HG02884 (cell line): ENCODE results near the gene COA3.

Experiments
- ATAC-seq: cut with Tn5 transposase; IDR thresholded peaks from one replicate; pipeline ENCODE4 v1.9.1; 2021; ENCODE audit warnings: mild to moderate bottlenecking, moderate library complexity; ENCODE audit not compliant: unreplicated experiment

The COA3 gene, protein sequence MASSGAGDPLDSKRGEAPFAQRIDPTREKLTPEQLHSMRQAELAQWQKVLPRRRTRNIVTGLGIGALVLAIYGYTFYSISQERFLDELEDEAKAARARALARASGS

DNA sequence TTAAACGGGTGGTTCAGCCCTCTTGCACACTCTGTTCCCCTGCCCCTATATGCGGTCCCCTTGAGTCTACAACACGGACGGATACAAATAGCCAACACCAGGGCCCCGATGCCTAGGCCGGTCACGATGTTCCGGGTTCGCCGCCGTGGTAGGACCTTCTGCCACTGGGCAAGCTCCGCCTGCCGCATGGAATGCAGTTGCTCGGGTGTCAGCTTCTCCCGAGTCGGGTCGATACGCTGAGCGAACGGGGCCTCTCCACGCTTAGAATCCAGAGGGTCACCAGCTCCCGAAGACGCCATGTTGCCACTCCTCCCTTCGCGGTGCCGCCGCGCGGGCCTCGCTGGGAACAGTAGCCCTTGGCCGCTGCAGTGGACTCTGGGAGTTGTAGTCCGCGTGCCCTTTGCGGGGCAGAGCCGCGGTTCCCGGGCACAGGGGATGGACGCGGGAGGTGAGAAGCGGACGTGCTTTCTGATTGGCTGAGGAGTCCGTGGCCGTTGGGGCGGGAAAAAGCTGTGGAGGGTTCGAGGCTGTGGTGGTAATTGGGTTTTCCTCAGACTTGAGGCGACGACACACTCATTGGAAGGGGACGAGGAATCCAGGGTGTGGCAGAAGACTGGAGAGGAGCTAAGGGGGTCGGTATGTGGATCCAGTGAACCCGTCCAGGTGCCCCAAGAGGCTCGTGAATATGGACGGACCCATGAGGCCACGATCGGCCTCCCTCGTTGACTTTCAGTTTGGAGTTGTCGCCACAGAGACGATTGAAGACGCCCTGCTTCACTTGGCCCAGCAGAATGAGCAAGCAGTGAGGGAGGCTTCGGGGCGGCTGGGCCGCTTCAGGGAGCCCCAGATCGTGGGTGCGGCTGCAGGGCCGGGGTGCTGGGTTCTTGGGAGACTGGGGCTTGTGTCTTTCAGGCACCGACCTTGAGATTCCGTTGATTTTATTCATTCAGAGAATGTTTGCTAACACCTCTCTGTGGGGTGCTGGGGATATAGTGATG lies at the start of gene COA3, which contains the start of gene CNTD1:
Gene COA3 (minus strand): TSS at position 322 of the 998 bp plus-strand sequence. CDS start 23 bp downstream, at position 299.
Gene CNTD1 (plus strand): TSS at position 479 of the 998 bp plus-strand sequence. CDS start 207 bp downstream, at position 686.
- ATAC-seq, result no peak

DNA sequence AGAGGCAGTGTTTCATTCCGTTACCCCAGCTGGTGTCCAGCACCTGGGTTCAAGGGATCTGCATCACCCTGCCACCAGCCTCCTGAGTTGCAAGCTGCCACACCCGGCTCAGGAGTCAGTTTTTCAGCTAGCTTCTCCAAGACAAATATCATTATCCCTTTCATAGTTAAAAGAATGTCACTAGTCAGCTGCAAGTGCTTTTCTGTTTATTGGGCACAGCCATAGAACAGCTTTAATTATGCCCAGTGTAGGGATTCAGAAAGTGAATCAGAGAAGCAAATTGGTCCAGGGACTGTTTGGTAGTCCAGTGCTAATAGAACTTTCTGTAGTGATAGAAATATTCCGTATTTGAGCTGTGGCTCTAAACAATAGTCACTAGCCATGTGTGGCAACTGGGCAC lies 49.6 kb upstream of the COA3 start:
- no peak for ATAC-seq

DNA sequence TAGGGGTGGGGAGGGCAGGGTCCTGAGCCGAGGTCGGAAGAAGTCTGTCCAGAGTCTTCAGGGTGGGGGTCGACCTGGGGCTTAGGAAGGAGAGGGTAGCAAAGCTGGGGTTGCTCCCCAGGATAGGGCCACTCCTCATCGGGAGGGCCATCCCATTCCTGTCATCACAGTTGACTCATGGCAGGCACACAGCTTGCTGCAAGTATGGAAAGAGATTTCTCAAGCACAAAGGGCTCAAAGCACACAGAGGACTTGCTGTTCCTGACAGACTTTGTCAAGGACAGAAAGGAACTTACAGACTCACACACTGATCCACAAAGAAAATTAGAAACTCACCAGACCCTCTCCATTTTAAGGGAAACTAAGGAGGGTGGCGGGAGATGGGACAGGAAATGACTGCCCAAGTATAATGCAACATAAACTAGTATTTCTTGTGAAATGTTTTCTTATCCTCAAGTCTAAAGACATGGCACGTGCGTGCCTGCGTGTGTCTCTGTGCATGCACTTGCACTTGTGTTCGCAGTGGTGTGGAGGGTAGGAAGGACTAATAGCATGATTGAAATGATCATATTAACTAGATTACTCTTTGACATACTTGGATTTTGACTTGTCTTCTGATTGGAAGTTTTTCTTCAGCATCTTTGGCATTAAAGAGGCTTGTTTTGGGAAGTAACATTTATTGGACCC lies 48.2 kb upstream of the COA3 start:
- no peak for ATAC-seq

DNA sequence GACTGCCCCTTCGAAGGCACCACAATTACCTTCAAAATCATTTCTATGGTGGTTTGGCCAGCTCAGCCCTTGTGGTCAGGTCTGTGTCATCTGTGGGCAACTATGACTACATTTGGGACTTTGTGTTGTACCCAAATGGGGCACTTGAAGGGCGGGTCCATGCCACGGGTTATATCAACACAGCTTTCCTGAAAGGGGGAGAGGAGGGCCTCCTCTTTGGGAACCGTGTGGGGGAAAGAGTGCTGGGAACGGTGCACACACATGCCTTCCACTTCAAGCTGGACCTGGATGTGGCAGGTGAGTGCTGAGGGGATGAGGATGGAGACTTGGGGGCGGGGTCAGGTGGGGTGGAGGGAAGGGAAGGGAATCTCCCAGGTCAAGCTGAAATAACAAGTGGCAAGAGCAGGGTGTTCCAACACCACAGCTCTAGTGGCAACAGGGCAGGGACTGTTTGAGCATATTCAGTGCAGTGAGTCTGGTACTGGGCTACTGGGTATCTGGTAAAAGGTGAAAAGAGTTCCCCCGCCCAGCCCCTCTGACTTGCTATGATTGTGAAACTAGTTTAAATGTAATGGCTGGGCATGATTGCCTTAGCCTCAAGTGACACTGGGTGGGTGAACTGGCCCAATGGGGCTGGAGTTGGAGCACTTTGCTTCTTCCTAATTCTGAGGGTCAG lies 47.6 kb upstream of the COA3 start:
- no peak for ATAC-seq

DNA sequence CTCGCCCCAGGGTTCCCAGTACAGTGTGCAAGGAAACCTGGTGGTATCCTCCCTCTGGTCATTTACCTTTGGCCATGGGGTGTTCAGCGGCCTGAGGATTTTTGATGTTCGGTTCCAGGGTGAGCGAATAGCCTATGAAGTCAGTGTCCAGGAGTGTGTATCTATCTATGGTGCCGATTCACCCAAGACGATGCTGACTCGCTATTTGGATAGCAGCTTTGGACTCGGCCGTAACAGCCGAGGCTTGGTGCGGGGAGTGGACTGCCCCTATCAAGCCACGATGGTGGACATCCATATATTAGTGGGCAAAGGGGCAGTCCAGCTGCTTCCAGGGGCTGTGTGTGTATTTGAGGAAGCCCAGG lies 47.0 kb upstream of the COA3 start:
- no peak for ATAC-seq

DNA sequence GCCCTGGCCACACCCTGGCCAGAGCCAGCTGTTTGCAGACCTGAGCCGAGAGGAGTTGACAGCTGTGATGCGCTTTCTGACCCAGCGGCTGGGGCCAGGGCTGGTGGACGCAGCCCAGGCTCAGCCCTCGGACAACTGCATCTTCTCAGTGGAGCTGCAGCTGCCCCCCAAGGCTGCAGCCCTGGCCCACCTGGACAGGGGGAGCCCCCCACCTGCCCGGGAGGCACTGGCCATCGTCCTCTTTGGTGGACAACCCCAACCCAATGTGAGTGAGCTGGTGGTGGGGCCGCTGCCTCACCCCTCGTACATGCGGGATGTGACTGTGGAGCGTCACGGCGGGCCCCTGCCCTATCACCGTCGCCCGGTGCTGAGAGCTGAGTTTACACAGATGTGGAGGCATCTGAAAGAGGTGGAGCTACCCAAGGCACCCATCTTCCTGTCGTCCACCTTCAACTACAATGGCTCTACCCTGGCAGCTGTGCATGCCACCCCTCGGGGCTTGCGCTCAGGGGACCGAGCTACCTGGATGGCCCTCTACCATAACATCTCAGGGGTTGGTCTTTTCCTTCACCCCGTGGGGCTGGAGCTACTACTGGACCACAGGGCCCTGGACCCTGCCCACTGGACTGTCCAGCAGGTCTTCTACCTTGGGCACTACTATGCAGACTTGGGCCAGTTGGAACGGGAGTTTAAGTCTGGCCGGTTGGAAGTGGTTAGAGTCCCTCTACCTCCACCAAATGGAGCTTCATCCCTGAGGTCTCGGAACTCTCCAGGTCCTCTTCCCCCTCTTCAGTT lies 46.5 kb upstream of the COA3 start:
- ATAC-seq, result no peak

DNA sequence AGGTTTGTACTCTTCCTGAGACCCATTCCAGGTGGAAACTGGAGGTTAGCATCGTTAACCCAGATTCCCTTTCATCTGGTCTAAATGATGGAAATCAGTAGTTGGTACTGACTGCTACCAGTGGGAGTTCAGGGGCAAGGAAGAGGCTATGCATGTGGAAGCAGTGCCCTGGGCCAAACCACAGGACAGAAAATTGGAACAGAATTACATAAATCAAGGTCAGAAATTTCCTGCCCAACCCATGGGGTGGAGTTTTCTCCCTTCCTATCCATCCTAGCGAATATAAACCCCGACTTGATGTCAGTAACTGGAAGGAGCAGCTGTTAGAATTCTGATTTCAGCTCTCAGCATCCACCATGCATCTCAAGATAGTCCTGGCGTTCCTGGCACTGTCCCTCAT lies 45.8 kb upstream of the COA3 start, which contains the start of gene AOC2:
Gene AOC2 (plus strand): TSS at position 310 of the 400 bp plus-strand sequence. CDS start 47 bp downstream, at position 357.
- ATAC-seq, result no peak

DNA sequence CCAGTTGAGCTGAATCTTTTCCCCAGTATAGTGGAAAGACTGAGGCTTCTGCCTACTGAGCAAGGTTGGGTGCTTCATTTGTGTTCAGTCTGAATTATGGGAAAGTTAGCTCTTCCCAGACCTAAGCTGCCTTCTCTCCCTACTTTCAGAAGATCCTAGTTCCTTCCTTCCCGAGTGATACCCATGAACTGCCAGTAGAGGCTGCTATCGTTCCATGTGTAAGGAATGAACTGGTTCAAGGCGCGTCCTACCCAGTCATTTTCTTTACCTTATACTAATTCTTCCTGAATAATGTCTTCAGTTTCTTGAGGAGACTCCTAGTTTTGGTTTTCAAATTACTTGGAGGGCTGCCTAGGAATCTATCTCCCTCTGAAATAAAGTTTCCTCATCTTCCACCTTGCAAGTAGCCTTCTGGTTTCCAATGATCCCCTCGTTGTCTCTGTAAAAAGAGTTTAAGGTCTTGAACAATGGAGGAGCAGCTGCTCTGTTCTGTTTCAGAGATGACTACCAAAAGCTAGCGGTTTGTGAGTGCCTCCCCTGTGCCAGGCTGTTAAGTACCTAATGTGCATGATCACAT lies 44.9 kb upstream of the COA3 start:
- no peak for ATAC-seq

DNA sequence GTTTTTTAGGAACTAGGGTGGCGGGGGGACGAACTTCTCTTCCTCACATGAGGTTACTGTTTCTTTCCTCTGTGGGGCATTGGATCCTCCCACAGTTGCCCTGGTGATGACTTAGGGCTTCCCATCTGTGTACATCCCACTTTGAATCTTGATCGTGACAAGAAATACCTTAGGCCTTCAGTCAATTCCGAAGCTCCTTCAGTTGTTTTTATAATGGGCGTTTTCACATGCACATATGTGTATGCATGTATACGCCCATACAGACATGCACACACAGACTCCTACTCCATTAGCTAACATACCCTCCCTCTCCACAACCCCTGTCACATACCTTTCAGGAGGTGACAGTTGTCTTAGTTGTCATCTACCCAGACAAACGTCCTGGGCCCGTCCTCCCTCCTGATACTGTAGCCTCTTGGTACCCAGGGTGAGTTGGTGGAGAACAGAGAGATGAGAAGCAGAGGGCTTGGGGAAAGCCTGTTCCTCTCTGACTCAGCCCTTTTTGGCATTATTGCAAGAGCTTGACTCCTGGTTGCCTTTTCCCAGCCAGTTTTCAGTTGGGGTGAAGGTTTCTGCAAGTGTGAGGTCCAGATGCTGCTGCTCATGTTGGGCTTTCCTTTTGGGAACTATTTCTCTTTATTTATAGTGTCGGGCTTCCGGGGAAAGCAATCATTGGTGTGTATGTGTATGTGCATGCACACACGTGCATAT lies 43.6 kb upstream of the COA3 start:
- no peak for ATAC-seq

DNA sequence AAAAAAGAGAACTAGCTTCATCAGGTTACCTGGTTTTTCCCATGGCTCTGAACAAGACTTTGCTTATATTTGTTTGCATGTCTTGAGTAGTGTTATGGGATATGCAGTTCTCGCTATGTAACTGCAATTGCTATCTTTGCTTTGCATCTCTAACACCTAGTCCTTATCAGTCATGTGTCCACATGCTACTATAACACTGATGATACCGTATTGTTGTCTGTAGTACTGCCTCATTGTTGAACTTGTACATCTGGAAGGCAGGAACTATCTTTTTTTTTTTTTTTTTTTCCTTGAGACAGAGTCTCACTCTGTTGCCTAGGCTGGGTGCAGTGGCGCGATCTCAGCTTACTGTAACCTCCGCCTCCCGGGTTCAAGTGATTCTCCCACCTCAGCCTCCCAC lies 37.2 kb upstream of the COA3 start:
- ATAC-seq, result no peak

DNA sequence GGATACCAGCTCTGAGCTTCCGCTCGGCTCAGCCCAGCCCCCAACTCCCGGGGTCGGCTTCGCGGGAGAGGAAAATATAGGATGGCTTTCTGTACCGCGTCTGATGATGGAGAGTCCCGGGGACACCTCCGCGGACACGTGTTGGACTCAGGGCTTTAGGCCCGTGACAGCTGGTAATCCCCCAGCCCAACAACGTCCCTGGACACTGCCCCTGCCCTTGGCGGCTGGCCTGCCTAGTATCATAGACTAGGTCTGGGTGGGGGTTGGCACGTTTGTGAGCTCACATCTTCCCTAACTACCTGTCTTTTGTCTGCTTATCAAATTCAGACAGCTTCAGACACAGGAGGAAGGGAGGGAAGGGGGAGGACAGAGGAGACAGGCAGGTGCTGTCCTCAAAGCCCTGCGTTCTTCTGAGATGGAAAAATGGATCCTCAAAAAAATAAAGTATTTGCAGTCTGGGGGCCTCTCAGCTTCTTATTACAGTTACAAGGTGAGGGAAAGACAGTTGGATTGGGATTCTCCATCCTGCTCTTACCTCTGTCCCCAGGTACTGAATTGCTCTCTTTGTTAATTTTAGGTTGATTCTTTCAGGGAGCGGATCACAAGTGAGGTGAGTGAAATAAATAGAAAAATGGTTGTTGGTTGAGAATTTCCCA lies 35.4 kb upstream of the COA3 start:
- ATAC-seq, result no peak

DNA sequence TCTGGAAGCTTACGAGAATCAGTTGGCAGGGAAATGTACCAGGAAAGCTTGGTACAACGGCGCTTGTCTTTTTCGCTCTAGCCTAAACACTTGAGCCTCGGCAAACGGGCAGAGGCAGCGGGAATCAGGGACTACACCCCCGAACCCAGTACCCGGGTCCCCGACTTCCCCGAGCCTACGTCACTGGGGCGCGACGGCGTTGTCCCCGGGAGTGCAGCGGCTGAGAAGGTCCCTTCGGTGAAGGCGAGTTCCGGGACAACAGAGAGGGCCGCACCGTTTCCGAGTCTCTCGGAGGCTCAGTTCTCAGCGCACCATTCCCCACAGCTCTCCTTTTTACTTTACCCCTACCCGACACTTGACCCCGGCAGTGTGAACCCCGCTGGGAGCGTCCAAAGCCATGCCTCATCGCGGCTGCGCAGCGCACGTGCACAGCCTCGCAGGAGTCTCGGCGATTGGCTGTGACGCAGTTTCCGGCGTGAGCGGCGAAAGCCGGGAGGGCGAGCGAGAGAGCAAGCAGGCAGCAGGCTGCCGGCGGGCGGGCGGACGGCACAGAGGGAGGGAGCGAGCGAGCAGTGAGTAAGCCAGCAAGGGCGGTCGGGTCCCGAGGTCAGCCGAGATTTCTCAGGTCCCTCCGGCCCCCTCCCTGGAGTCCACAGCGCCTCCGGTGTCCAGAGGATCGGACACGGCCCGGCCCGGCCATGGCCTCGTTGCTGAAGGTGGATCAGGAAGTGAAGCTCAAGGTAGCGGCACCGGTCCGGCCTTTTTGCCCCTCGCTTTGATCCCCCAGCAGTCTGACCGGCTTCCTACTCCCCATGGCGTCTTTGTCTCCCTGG lies 34.6 kb upstream of the COA3 start, which contains the start of gene PSME3:
Gene PSME3 (plus strand): TSS at position 464 of the 833 bp plus-strand sequence. CDS start 235 bp downstream, at position 699.
- ATAC-seq, result peak; percentile 63

DNA sequence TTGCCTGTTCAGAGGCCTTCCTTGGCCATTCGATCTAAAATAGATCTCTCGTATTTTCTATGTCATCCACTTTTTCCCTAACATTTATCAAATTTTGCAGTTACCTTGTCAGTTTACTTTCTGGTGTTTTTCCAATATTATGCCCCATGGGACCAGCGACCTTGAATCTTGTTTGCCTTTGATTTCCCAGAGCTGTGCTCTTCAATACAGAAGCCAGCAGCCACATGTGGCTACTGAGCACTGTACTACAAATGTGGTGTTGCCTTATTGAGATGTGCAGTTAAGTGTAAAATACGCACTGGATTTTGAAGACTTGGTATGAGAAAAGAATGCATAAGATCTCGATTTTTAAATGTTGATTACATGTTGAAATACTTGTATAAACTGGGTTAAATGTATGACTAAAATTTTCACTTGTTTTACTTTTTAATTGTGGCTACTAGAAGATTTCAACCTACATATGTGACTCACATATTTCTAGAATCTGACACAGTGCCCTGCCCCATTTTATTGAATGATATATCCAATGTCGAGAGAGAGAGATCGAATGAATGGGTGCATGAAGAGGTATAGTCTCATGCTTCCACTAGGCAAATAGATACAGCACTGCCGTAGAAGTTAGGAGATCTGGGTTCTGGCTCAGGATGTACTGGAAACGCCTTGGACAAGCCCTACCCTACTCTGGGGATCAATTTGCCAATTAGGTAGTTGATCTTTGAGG lies 33.9 kb upstream of the COA3 start:
- ATAC-seq, result no peak

DNA sequence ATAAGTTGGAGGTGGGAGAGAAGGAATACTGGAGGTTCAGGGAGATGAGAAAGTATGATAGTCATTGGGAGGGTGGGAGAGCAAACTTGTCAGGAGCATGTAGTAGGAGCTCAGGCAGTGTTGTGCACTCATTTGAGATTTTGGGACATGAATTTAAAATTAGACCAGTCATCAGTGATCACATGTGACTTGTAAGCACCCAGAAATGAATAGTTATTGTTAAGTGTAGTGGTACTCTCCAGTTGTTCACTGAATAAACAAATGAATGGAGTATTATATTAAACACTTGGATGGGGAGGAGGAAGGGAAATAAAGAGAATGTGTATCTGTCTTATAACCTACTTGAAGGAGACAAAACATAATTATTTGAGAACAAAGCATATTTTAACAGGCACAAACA lies 32.5 kb upstream of the COA3 start:
- ATAC-seq, result no peak

DNA sequence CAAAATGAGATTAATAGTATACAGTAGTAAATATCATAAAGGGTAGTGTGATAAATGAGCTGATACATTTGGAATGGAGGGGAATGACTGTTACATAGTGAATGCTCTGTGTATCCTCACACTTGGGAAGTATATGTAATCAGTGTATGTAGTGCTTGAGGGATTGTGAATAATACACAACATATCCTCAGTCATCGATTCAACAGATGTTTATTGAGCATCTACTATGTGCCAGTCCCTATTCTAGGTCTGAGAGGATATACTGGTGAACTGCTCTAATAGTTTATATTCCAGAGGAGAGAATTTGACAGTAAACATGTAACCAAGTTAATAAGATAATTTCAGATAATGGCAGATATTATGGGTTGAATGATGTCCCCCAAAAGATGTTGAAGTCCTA lies 29.0 kb upstream of the COA3 start:
- no peak for ATAC-seq

DNA sequence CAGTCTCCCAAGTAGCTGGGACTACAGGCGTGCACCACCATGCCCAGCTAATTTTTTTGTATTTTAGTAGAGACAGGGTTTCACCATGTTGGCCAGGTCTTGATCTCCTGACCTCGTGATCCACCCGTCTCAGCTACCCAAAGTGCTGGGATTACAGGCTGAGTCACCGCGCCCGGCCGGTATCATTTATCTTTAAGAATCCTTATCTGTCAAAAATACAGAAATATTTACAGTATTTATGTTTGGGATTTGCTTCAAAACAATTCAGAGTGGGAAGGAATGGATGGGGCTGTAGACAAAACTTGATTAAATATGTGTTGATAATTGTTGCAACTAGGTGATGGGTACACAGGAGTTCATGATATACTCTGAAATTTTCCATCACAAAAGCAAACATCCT lies 22.7 kb upstream of the COA3 start:
- no peak for ATAC-seq

DNA sequence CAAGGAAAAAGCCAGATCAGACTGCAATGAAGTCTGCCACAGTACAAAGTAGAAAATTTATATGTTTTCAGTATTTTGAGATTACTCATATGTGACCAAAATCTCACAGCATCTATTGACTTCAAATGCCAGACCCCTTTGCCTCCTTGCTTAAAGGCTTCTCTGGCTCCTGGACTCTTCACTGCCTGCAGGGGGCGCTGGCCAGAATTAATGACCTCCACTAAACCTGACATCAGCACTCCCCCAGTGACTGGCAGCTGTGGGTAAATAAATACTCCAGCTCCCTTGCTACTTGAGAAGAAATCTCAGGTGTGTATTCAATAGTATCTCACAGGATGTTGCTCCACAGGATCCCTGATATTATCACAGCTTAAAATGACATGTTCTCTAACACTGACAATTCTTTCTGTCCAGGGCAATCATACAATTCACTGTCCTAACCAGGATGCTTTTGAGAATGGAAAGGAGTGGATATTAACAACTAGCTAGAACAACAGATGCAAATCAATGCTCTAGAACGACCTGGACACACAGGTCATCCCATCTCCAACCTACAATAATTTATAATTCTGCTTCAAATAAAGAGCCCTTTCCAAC lies 21.5 kb upstream of the COA3 start:
- ATAC-seq, result no peak
